Mammary epithelial cell (primary cell): ENCODE measurements around the gene AP1M1.

Experiments
- EZH2 ChIP-seq: IDR thresholded peaks from 2 replicates; pipeline ENCODE4 v1.6.1; 2012; ENCODE audit warnings: low read length, inconsistent platforms, borderline replicate concordance
- TF ChIP-seq, protein P1 (sequence below), 2 donors: IDR thresholded peaks in 1 of 2; conservative IDR thresholded peaks in 1 of 2; 2 replicates each; pipeline ENCODE4 v1.5.1; 2011 to 2012; ENCODE audit warnings: inconsistent platforms in 2 of 2, low read length in 2 of 2, mild to moderate bottlenecking in 2 of 2, control low read depth in 1 of 2, low read depth in 1 of 2; ENCODE audit not compliant: insufficient read depth in 1 of 2; ENCODE audit errors: extremely low read depth in 1 of 2

DNA sequence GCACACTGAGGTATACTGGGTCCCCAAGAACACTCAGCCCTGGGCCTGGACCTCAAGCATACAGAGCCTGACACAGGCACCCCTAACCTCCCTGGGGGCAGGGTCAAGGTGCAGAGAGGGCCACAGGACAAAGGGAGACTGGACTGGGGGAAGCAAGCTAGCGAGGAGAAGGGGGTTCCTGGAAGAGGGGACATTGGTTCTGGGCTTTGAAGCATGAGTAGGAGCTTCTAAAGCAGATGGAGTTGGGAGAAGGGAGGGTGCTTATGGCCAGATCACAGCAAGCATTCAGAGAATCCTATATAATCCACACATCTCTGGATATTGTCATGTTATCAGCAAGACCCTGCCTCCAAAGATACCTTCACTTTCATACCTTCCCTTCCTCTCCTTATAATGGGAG, 27.6 kb upstream of the AP1M1 start:
- TF ChIP-seq, protein P1, sequence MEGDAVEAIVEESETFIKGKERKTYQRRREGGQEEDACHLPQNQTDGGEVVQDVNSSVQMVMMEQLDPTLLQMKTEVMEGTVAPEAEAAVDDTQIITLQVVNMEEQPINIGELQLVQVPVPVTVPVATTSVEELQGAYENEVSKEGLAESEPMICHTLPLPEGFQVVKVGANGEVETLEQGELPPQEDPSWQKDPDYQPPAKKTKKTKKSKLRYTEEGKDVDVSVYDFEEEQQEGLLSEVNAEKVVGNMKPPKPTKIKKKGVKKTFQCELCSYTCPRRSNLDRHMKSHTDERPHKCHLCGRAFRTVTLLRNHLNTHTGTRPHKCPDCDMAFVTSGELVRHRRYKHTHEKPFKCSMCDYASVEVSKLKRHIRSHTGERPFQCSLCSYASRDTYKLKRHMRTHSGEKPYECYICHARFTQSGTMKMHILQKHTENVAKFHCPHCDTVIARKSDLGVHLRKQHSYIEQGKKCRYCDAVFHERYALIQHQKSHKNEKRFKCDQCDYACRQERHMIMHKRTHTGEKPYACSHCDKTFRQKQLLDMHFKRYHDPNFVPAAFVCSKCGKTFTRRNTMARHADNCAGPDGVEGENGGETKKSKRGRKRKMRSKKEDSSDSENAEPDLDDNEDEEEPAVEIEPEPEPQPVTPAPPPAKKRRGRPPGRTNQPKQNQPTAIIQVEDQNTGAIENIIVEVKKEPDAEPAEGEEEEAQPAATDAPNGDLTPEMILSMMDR (conservative IDR thresholded peaks at IDR 0.05 in 1 of 2, IDR thresholded peaks at IDR 0.05 in 1 of 2; ENCODE audit: extremely low read depth in 1 of 2, insufficient read depth in 1 of 2, low read depth in 1 of 2, low read length in 2 of 2) = no peak
- no peak for TF ChIP-seq EZH2
